SK-N-SH (cell line): Measurements from ENCODE around the gene C1orf226. TPM values are rescaled to one million over a fixed set of nuclear protein-coding genes. Genes with fewer than 3 reads are reported as not detected.

Experiments used
- CTCF ChIA-PET: fragments of 300-600, 350-600 bp; formaldehyde crosslinking; extraction: SDS; loops from one replicate; lab custom pipeline; 2021; lab: Yijun Ruan, JAX
- POLR2A ChIA-PET: fragments of 350-600 bp; sonication (Branson Sonifier 250); formaldehyde crosslinking; extraction: SDS; loops from one replicate; lab custom pipeline; 2020; ENCODE audit warnings: antibody characterized with exemption, inconsistent platforms; lab: Yijun Ruan, JAX
- DNase-seq: peaks from one replicate; pipeline ENCODE4 v3.0.0; 2012
- H2AFZ ChIP-seq: fragments of 200-600 bp; sonication (generic); 2 replicates; pipeline ENCODE4 v1.8.1; 2016; ENCODE audit warnings: antibody characterized with exemption, mild to moderate bottlenecking, low read depth
- H3F3A ChIP-seq: fragments of 200-600 bp; sonication (generic); replicated peaks from 2 replicates; pipeline ENCODE3; 2016; ENCODE audit warnings: antibody characterized with exemption, mild to moderate bottlenecking; ENCODE audit not compliant: insufficient read depth
- H3K27ac ChIP-seq, 2 experiments: fragments of 200-500 bp in 1 of 2; fragments of 200-600 bp in 1 of 2; sonication (Bioruptor generic) in 1 of 2; sonication (generic), shearing (Covaris generic) in 1 of 2; 2 replicates each; pipeline versions ENCODE4 v1.5.1 to v1.6.1; 2014 to 2016; ENCODE audit warnings: low read depth in 2 of 2, inconsistent platforms in 1 of 2, low read length in 1 of 2, mild to moderate bottlenecking in 1 of 2, mixed read lengths in 1 of 2
- H3K27me3 ChIP-seq: fragments of 200-600 bp; sonication (generic), shearing (Covaris generic); 2 replicates; pipeline ENCODE4 v1.6.1; 2016; ENCODE audit warnings: mixed run types; ENCODE audit not compliant: insufficient read depth
- H3K36me3 ChIP-seq, 2 experiments: fragments of 200-500 bp in 1 of 2; fragments of 200-600 bp in 1 of 2; sonication (Bioruptor generic) in 1 of 2; sonication (generic) in 1 of 2; replicated peaks in 1 of 2; 2 replicates each; pipeline versions ENCODE3 to v1.5.1; 2014 to 2016; ENCODE audit warnings: low read length in 1 of 2, mild to moderate bottlenecking in 1 of 2; ENCODE audit not compliant: insufficient read depth in 2 of 2, control insufficient read depth in 1 of 2
- H3K4me1 ChIP-seq, 2 experiments: fragments of 200-500 bp in 1 of 2; fragments of 200-600 bp in 1 of 2; sonication (Bioruptor generic) in 1 of 2; sonication (generic), shearing (Covaris generic) in 1 of 2; 2 replicates each; pipeline versions ENCODE4 v1.5.1 to v1.6.1; 2014 to 2016; ENCODE audit warnings: low read depth in 1 of 2, low read length in 1 of 2, mixed run types in 1 of 2; ENCODE audit not compliant: insufficient read depth in 2 of 2, control insufficient read depth in 1 of 2
- H3K4me2 ChIP-seq: fragments of 200-600 bp; sonication (generic), shearing (Covaris generic); 2 replicates; pipeline ENCODE4 v1.6.1; 2017; ENCODE audit warnings: mixed run types
- H3K4me3 ChIP-seq, 2 experiments: fragments of 200-500 bp in 1 of 2; fragments of 200-600 bp in 1 of 2; sonication (Bioruptor generic) in 1 of 2; sonication (generic), shearing (Covaris generic) in 1 of 2; 2 replicates each; pipeline versions ENCODE4 v1.5.1 to v1.8.1; 2014 to 2016; ENCODE audit warnings: low read depth in 2 of 2, inconsistent platforms in 1 of 2, low read length in 1 of 2, mild to moderate bottlenecking in 1 of 2, mixed read lengths in 1 of 2, moderate library complexity in 1 of 2
- H3K79me2 ChIP-seq: fragments of 200-600 bp; sonication (generic); 2 replicates; pipeline ENCODE4 v1.8.1; 2017; ENCODE audit warnings: mild to moderate bottlenecking; ENCODE audit not compliant: insufficient read depth
- H3K9ac ChIP-seq: fragments of 200-600 bp; sonication (generic); 2 replicates; pipeline ENCODE4 v1.6.1; 2017; ENCODE audit warnings: mixed run types
- H3K9me2 ChIP-seq: fragments of 200-600 bp; sonication (generic); 2 replicates; pipeline ENCODE4 v1.6.1; 2017; ENCODE audit warnings: mixed run types
- H3K9me3 ChIP-seq: fragments of 200-600 bp; sonication (generic); 2 replicates; pipeline ENCODE4 v1.6.1; 2017; ENCODE audit warnings: mixed run types, mild to moderate bottlenecking, moderate library complexity
- H4K20me1 ChIP-seq: fragments of 200-600 bp; sonication (generic); 2 replicates; pipeline ENCODE4 v1.6.1; 2017; ENCODE audit warnings: mild to moderate bottlenecking, mixed run types; ENCODE audit not compliant: insufficient read depth
- CHD2 ChIP-seq: fragments of 150-350 bp; IDR thresholded peaks from 2 replicates; pipeline ENCODE4 v1.6.1; 2018; ENCODE audit warnings: low read length; ENCODE audit not compliant: partially characterized antibody
- EZH2phosphoT487 ChIP-seq: fragments of 200-600 bp; sonication (generic); IDR thresholded peaks from 2 replicates; pipeline ENCODE4 v1.6.1; 2017; ENCODE audit warnings: low read depth, mixed run types, mild to moderate bottlenecking, antibody characterized with exemption, moderate library complexity, borderline replicate concordance
- FOSL2 ChIP-seq: IDR thresholded peaks from 2 replicates; pipeline ENCODE4 v1.4.0; 2012; ENCODE audit warnings: low read depth, mild to moderate bottlenecking, moderate library complexity, borderline replicate concordance
- GABPA ChIP-seq: IDR thresholded peaks from 2 replicates; pipeline ENCODE4 v1.4.0; 2012; ENCODE audit warnings: low read depth, mild to moderate bottlenecking
- GATA2 ChIP-seq: sonication (generic); formaldehyde crosslinking; IDR thresholded peaks from 2 replicates; pipeline ENCODE4 v1.5.0; 2020; ENCODE audit warnings: mild to moderate bottlenecking, missing genetic modification reagents
- MXI1 ChIP-seq: IDR thresholded peaks from 2 replicates; pipeline ENCODE4 v1.6.1; 2012; ENCODE audit warnings: mild to moderate bottlenecking, low read depth, low read length, improper control_type of control experiment
- NRF1 ChIP-seq: IDR thresholded peaks from 2 replicates; pipeline ENCODE4 v1.6.1; 2012; ENCODE audit warnings: low read depth, mild to moderate bottlenecking, low read length
- RAD21 ChIP-seq: IDR thresholded peaks from 2 replicates; pipeline ENCODE4 v1.6.1; 2012; ENCODE audit warnings: mild to moderate bottlenecking, low read length
- RCOR1 ChIP-seq: fragments of 150-350 bp; IDR thresholded peaks from 2 replicates; pipeline ENCODE4 v1.6.1; 2017; ENCODE audit warnings: antibody characterized with exemption, low read length
- SIN3A ChIP-seq: IDR thresholded peaks from 2 replicates; pipeline ENCODE4 v1.6.1; 2012; ENCODE audit warnings: low read depth, mild to moderate bottlenecking, low read length, moderate library complexity, borderline replicate concordance
- TAF1 ChIP-seq: IDR thresholded peaks from 2 replicates; pipeline ENCODE4 v1.6.1; 2012; ENCODE audit warnings: low read depth, mild to moderate bottlenecking, low read length, moderate library complexity, borderline replicate concordance
- TCF12 ChIP-seq: IDR thresholded peaks from 2 replicates; pipeline ENCODE4 v1.4.0; 2012
- YY1 ChIP-seq: IDR thresholded peaks from 2 replicates; pipeline ENCODE4 v1.4.0; 2012; ENCODE audit warnings: low read depth, mild to moderate bottlenecking
- WGBS: methylation state at CpG from one replicate; pipeline ENCODE4 v1.1.6; 2017; ENCODE audit warnings: low lambda C conversion rate; 5-methylcytosine and 5-hydroxymethylcytosine counted together
- polyA plus RNA-seq, 3 experiments: library from polyadenylated mRNA; depleted of rRNA; stranded (reverse); fragments of >200 nt; gene quantifications; 2 replicates each; pipeline ENCODE4 v1.2.3, GENCODE V29; 2012
- TF ChIP-seq, protein P1 (sequence below): IDR thresholded peaks from 2 replicates; pipeline ENCODE4 v1.4.0; 2012; ENCODE audit warnings: low read depth
- TF ChIP-seq, protein P2 (sequence below): IDR thresholded peaks from 2 replicates; pipeline ENCODE4 v1.6.1; 2012; ENCODE audit warnings: mild to moderate bottlenecking, low read depth, low read length, moderate library complexity
- TF ChIP-seq, protein P3 (sequence below): IDR thresholded peaks from 2 replicates; pipeline ENCODE4 v1.4.0; 2012; ENCODE audit warnings: low read depth, borderline replicate concordance
- TF ChIP-seq, protein P4 (sequence below): fragments of 150-350 bp; IDR thresholded peaks from 2 replicates; pipeline ENCODE4 v1.6.1; 2017; ENCODE audit warnings: antibody characterized with exemption, low read length, low read depth, borderline replicate concordance

The C1orf226 gene
- polyA plus RNA-seq, 1 of the 3 experiments (the other 2 are of a cell fraction): 0.03 TPM

DNA sequence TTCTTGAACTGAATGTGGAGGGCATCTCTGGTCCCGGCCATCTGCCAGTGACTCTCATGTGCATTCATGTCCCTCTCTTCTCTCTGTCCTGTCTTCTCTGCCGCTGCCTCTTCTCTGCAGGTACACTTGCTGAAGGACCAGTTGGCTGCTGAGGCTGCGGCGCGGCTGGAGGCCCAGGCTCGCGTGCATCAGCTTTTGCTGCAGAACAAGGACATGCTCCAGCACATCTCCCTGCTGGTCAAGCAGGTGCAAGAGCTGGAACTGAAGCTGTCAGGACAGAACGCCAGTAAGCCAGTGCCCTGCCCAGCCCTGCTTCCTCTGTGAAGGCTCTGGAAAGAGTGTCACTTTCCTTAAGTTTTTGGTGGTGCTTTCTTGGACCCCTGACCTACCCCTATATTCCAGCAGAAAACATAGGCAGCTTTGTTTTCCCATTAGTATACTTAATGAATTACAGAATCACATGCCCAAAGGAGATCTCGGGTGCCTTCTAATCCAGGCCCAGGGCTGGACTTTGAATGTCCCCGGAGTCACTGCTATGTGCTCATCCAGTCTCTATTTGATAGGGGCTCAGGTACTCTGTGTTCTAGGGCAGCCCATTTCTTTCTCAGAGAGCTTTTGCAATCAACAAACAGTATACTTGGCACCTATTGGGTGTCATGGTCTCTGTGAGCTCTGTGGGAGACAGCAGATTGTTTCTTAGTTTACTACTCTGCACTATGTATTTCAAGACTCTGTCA, 16.1 kb upstream of the C1orf226 start:
- H3K4me2 ChIP-seq: no peak overlapping the region
- no peak overlapping the region for H3K4me3 ChIP-seq
- H3F3A ChIP-seq: no peaks in the 10 kb centered on the region
- H3K4me1 ChIP-seq: peaks cover 0 to 2% of the 10 kb centered on the region in 2 experiments; a peak in 1 of 4 replicates
- H3K27me3 ChIP-seq: no peaks in the 10 kb centered on the region
- H3K9ac ChIP-seq: no peak overlapping the region
- H3K9me3 ChIP-seq: no peaks in the 10 kb centered on the region
- DNase-seq: no peak
- WGBS: 77% methylated on average over 10 of the region's 10 CpGs
- H3K9me2 ChIP-seq: no peaks in the 10 kb centered on the region
- ChIA-PET CTCF (interaction anchor here (0.8 to 3.4 kb wide), 5 partner anchors 8 to 309 kb away, joined by 3 to 26 read pairs (median 4); no protein-coding TSS in a partner anchor), POLR2A (no interaction called here)
- H4K20me1 ChIP-seq: no peaks in the 10 kb centered on the region
- no peak overlapping the region for H3K27ac ChIP-seq
- TF ChIP-seq TCF12: no peak
- TF ChIP-seq FOSL2: no peak
- TF ChIP-seq RCOR1: no peak
- no peak for TF ChIP-seq GATA2
- TF ChIP-seq YY1: no peak
- no peak for TF ChIP-seq NRF1
- no peak for TF ChIP-seq MXI1
- no peak for TF ChIP-seq RAD21
- TF ChIP-seq, protein P1, sequence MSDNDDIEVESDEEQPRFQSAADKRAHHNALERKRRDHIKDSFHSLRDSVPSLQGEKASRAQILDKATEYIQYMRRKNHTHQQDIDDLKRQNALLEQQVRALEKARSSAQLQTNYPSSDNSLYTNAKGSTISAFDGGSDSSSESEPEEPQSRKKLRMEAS: no peak
- TF ChIP-seq, protein P2, sequence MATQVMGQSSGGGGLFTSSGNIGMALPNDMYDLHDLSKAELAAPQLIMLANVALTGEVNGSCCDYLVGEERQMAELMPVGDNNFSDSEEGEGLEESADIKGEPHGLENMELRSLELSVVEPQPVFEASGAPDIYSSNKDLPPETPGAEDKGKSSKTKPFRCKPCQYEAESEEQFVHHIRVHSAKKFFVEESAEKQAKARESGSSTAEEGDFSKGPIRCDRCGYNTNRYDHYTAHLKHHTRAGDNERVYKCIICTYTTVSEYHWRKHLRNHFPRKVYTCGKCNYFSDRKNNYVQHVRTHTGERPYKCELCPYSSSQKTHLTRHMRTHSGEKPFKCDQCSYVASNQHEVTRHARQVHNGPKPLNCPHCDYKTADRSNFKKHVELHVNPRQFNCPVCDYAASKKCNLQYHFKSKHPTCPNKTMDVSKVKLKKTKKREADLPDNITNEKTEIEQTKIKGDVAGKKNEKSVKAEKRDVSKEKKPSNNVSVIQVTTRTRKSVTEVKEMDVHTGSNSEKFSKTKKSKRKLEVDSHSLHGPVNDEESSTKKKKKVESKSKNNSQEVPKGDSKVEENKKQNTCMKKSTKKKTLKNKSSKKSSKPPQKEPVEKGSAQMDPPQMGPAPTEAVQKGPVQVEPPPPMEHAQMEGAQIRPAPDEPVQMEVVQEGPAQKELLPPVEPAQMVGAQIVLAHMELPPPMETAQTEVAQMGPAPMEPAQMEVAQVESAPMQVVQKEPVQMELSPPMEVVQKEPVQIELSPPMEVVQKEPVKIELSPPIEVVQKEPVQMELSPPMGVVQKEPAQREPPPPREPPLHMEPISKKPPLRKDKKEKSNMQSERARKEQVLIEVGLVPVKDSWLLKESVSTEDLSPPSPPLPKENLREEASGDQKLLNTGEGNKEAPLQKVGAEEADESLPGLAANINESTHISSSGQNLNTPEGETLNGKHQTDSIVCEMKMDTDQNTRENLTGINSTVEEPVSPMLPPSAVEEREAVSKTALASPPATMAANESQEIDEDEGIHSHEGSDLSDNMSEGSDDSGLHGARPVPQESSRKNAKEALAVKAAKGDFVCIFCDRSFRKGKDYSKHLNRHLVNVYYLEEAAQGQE: no peak
- TF ChIP-seq GABPA: no peak
- TF ChIP-seq, protein P3, sequence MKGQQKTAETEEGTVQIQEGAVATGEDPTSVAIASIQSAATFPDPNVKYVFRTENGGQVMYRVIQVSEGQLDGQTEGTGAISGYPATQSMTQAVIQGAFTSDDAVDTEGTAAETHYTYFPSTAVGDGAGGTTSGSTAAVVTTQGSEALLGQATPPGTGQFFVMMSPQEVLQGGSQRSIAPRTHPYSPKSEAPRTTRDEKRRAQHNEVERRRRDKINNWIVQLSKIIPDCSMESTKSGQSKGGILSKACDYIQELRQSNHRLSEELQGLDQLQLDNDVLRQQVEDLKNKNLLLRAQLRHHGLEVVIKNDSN: no peak
- no peak for TF ChIP-seq EZH2phosphoT487
- no peak for TF ChIP-seq CHD2
- no peak for TF ChIP-seq TAF1
- TF ChIP-seq SIN3A: no peak
- TF ChIP-seq, protein P4, sequence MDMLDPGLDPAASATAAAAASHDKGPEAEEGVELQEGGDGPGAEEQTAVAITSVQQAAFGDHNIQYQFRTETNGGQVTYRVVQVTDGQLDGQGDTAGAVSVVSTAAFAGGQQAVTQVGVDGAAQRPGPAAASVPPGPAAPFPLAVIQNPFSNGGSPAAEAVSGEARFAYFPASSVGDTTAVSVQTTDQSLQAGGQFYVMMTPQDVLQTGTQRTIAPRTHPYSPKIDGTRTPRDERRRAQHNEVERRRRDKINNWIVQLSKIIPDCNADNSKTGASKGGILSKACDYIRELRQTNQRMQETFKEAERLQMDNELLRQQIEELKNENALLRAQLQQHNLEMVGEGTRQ: no peak
- no peaks in the 10 kb centered on the region for H3K36me3 ChIP-seq
- H2AFZ ChIP-seq: no peak overlapping the region
- no peaks in the 10 kb centered on the region for H3K79me2 ChIP-seq
